ENCODE results near the gene SH3GL2. TPM values are rescaled to one million over a fixed set of nuclear protein-coding genes. Genes with fewer than 3 reads are reported as not detected.

SH3GL2 gene
- polyA plus RNA-seq, 3 donors, result 5.4 to 6.4 (median 5.5) TPM

GRCh38 chr9:17800418-17800817, 221.6 kb downstream of the SH3GL2 start:
- DNase-seq (ENCODE audit: low read depth in 3 of 3, low spot score in 2 of 3), result no peak

GRCh38 chr9:17802249-17802857, 223.5 kb downstream of the SH3GL2 start:
- no peak for DNase-seq (ENCODE audit: low read depth in 3 of 3, low spot score in 2 of 3)

GRCh38 chr9:17807613-17808282, 228.9 kb downstream of the SH3GL2 start:
- no peak for DNase-seq (ENCODE audit: low read depth in 3 of 3, low spot score in 2 of 3)

GRCh38 chr9:17810317-17810716, 231.5 kb downstream of the SH3GL2 start:
- no peak for DNase-seq (ENCODE audit: low read depth in 3 of 3, low spot score in 2 of 3)

- DNase-seq (ENCODE audit: low read depth in 3 of 3, low spot score in 2 of 3), result peak; percentile 45 to 69 (median 56)
These were observed 232.1 kb downstream of the SH3GL2 start for GRCh38 chr9:17810728-17811571.

GRCh38 chr9:17813798-17814197, 234.9 kb downstream of the SH3GL2 start:
- no peak for DNase-seq (ENCODE audit: low read depth in 3 of 3, low spot score in 2 of 3)

- no peak for DNase-seq (ENCODE audit: low read depth in 3 of 3, low spot score in 2 of 3)
These were observed 237.7 kb downstream of the SH3GL2 start for GRCh38 chr9:17816431-17817027.

- no peak for DNase-seq (ENCODE audit: low read depth in 3 of 3, low spot score in 2 of 3)
These were observed 245.3 kb downstream of the SH3GL2 start for GRCh38 chr9:17824191-17824590.

- DNase-seq (ENCODE audit: low read depth in 3 of 3, low spot score in 2 of 3), result no peak
These were observed 245.9 kb downstream of the SH3GL2 start for GRCh38 chr9:17824616-17825264.

- no peak for DNase-seq (ENCODE audit: low read depth in 3 of 3, low spot score in 2 of 3)
These were observed 246.4 kb downstream of the SH3GL2 start for GRCh38 chr9:17825265-17825659.

- no peak for DNase-seq (ENCODE audit: low read depth in 3 of 3, low spot score in 2 of 3)
These were observed 250.2 kb downstream of the SH3GL2 start for GRCh38 chr9:17829064-17829463.

- no peak for DNase-seq (ENCODE audit: low read depth in 3 of 3, low spot score in 2 of 3)
These were observed 251.0 kb downstream of the SH3GL2 start for GRCh38 chr9:17829812-17830385.

- DNase-seq (ENCODE audit: low read depth in 3 of 3, low spot score in 2 of 3), result no peak
These were observed 253.9 kb downstream of the SH3GL2 start for GRCh38 chr9:17832812-17833211.

GRCh38 chr9:17833846-17834245, 255.0 kb downstream of the SH3GL2 start:
- DNase-seq (ENCODE audit: low read depth in 3 of 3, low spot score in 2 of 3), result no peak

GRCh38 chr9:17837965-17838364, 259.1 kb downstream of the SH3GL2 start:
- no peak for DNase-seq (ENCODE audit: low read depth in 3 of 3, low spot score in 2 of 3)

- no peak for DNase-seq (ENCODE audit: low read depth in 3 of 3, low spot score in 2 of 3)
These were observed 260.9 kb downstream of the SH3GL2 start for GRCh38 chr9:17839776-17840175.

GRCh38 chr9:17843236-17843635, 264.4 kb downstream of the SH3GL2 start:
- no peak for DNase-seq (ENCODE audit: low read depth in 3 of 3, low spot score in 2 of 3)

Measured in right renal cortex interstitium (tissue), 3 donors.